ENCODE data around the gene FGF5.

- TF ChIP-seq ZNF274 (IDR thresholded peaks at IDR 0.05; ENCODE audit: low read length) (no peak), ZNF274 (tag by site-specific recombination; IDR thresholded peaks at IDR 0.05; ENCODE audit: borderline replicate concordance) (no peak), CTCF (tag by site-specific recombination; IDR thresholded peaks at IDR 0.05) (no peak), ZNF580 (tag by site-specific recombination; IDR thresholded peaks at IDR 0.05) (no peak), ZNF398 (tag by site-specific recombination; IDR thresholded peaks at IDR 0.05) (no peak), ZNF121 (tag by site-specific recombination; IDR thresholded peaks at IDR 0.05) (no peak)
Observed at GRCh38 chr4:80276931-80277330, 10.5 kb downstream of the FGF5 start.
